Hippocampal formation (tissue), 2 donors: ENCODE measurements around the gene OPHN1.
"Not testable (repeated sequence)": the region's sequence is repeated elsewhere in the genome, so short reads cannot be mapped to it uniquely, and the experiment has no call there.

Experiments
- DNase-seq, 2 donors: peaks; one replicate each; lab custom pipeline; 2025; lab: John Stamatoyannopoulos, UW

The OPHN1 gene

GRCh38 chrX:68422478-68422877 is 10.8 kb downstream of the OPHN1 start:
- DNase-seq, result no peak

- no peak for DNase-seq
These were observed 11.7 kb downstream of the OPHN1 start for GRCh38 chrX:68421636-68422035.

GRCh38 chrX:68420559-68420958 is 12.7 kb downstream of the OPHN1 start:
- DNase-seq, result no peak

GRCh38 chrX:68419975-68420374 is 13.3 kb downstream of the OPHN1 start:
- DNase-seq, result no peak

GRCh38 chrX:68417651-68418050 is 15.6 kb downstream of the OPHN1 start:
- DNase-seq, result no peak

- no peak for DNase-seq
These were observed 16.7 kb downstream of the OPHN1 start for GRCh38 chrX:68416592-68416991.

GRCh38 chrX:68415316-68415715 is 18.0 kb downstream of the OPHN1 start:
- no peak for DNase-seq

GRCh38 chrX:68413254-68413653 is 20.0 kb downstream of the OPHN1 start:
- DNase-seq, result no peak

- DNase-seq, result no peak
These were observed 21.6 kb downstream of the OPHN1 start for GRCh38 chrX:68411729-68412128.

- no peak for DNase-seq
These were observed 24.1 kb downstream of the OPHN1 start for GRCh38 chrX:68409194-68409593.

- no peak for DNase-seq
These were observed 29.8 kb downstream of the OPHN1 start for GRCh38 chrX:68403522-68403921.

- no peak for DNase-seq
These were observed 30.3 kb downstream of the OPHN1 start for GRCh38 chrX:68403038-68403437.

- no peak for DNase-seq
These were observed 31.2 kb downstream of the OPHN1 start for GRCh38 chrX:68402094-68402493.

GRCh38 chrX:68398291-68398690 is 35.0 kb downstream of the OPHN1 start:
- no peak for DNase-seq

- DNase-seq, result no peak
These were observed 36.3 kb downstream of the OPHN1 start for GRCh38 chrX:68396953-68397352.

GRCh38 chrX:68389419-68389960 is 43.8 kb downstream of the OPHN1 start:
- not testable (repeated sequence) for DNase-seq

- DNase-seq, result no peak
These were observed 45.5 kb downstream of the OPHN1 start for GRCh38 chrX:68387776-68388175.

- no peak for DNase-seq
These were observed 49.8 kb downstream of the OPHN1 start for GRCh38 chrX:68383540-68383939.

GRCh38 chrX:68377579-68377978 is 55.7 kb downstream of the OPHN1 start:
- DNase-seq, result not testable (repeated sequence)

- DNase-seq, result no peak
These were observed 56.9 kb downstream of the OPHN1 start for GRCh38 chrX:68376373-68376772.

- no peak for DNase-seq
These were observed 57.5 kb downstream of the OPHN1 start for GRCh38 chrX:68375803-68376202.

- no peak for DNase-seq
These were observed 60.6 kb downstream of the OPHN1 start for GRCh38 chrX:68372665-68373064.

- DNase-seq, result no peak
These were observed 63.7 kb downstream of the OPHN1 start for GRCh38 chrX:68369559-68369958.

GRCh38 chrX:68365341-68365740 is 68.0 kb downstream of the OPHN1 start:
- DNase-seq, result no peak

GRCh38 chrX:68363984-68364383 is 69.3 kb downstream of the OPHN1 start:
- no peak for DNase-seq
